CD4-positive, alpha-beta T cell (primary cell): ENCODE results near the gene GPX8. TPM values are rescaled to one million over a fixed set of nuclear protein-coding genes. Genes with fewer than 3 reads are reported as not detected.

Experiments
- ATAC-seq: fragments of 200-7000 bp; cut with Tn5 transposase; one replicate; pipeline ENCODE4 v1.10.0; 2022; ENCODE audit warnings: mild to moderate bottlenecking; ENCODE audit not compliant: poor library complexity
- CTCF ChIA-PET: fragments of 350-600 bp; sonication (Branson Sonifier 250); formaldehyde crosslinking; loops from one replicate; lab custom pipeline; 2021; ENCODE audit warnings: antibody characterized with exemption, inconsistent platforms; lab: Charles Lee
- POLR2A ChIA-PET: fragments of 350-600 bp; sonication (Branson Sonifier 250); formaldehyde crosslinking; loops from one replicate; lab custom pipeline; 2021; ENCODE audit warnings: antibody characterized with exemption, inconsistent platforms; lab: Charles Lee
- DNase-seq, 14 experiments: peaks; one replicate each; pipeline ENCODE4 v3.0.0-alpha.2; 2013 to 2020; ENCODE audit warnings: mixed read lengths in 2 of 14
- H3K27ac ChIP-seq, 2 donors: one replicate each; pipeline versions ENCODE4 v1.5.1 to v1.7.0; 2013; ENCODE audit warnings: low read length in 2 of 2, low read depth in 1 of 2, mild to moderate bottlenecking in 1 of 2
- H3K27me3 ChIP-seq, 2 experiments: 1 replicate in 1 of 2; 2 replicates in 1 of 2; pipeline versions ENCODE4 v1.6.1 to v1.7.0; 2013; ENCODE audit warnings: low read length in 2 of 2, control low read depth in 1 of 2, mild to moderate bottlenecking in 1 of 2, moderate library complexity in 1 of 2; ENCODE audit not compliant: insufficient read depth in 2 of 2, control insufficient read depth in 1 of 2
- H3K36me3 ChIP-seq: one replicate; pipeline ENCODE4 v1.6.1; 2013; ENCODE audit warnings: low read length, control low read depth; ENCODE audit not compliant: insufficient read depth
- H3K4me1 ChIP-seq: one replicate; pipeline ENCODE4 v1.6.1; 2013; ENCODE audit warnings: low read length, control low read depth; ENCODE audit not compliant: insufficient read depth
- H3K4me3 ChIP-seq: one replicate; pipeline ENCODE4 v1.5.1; 2013; ENCODE audit warnings: mild to moderate bottlenecking, low read length, moderate library complexity
- H3K9me3 ChIP-seq, 2 experiments: 1 replicate in 1 of 2; 2 replicates in 1 of 2; pipeline versions ENCODE4 v1.6.1 to v1.7.0; 2013; ENCODE audit warnings: low read length in 2 of 2, mild to moderate bottlenecking in 2 of 2, control low read depth in 1 of 2, moderate library complexity in 1 of 2; ENCODE audit not compliant: control insufficient read depth in 1 of 2, insufficient read depth in 1 of 2
- H3K27ac Mint-ChIP-seq: one replicate; pipeline ENCODE4 v1.8.0; 2020; ENCODE audit warnings: mixed read lengths
- H3K27me3 Mint-ChIP-seq: one replicate; pipeline ENCODE4 v1.8.0; 2021; ENCODE audit warnings: mixed read lengths
- H3K36me3 Mint-ChIP-seq: one replicate; pipeline ENCODE4 v1.8.0; 2021; ENCODE audit warnings: low read depth, mixed read lengths
- H3K4me1 Mint-ChIP-seq: one replicate; pipeline ENCODE4 v1.8.0; 2021; ENCODE audit warnings: low read depth, mixed read lengths
- H3K4me3 Mint-ChIP-seq: one replicate; pipeline ENCODE4 v1.8.0; 2020; ENCODE audit warnings: mild to moderate bottlenecking, mixed read lengths
- H3K9me3 Mint-ChIP-seq: one replicate; pipeline ENCODE4 v1.8.0; 2020; ENCODE audit warnings: mixed read lengths
- intact Hi-C, 2 experiments: fragments of 100-400 bp; cut with DNase I in 1 of 2; cut with micrococcal nuclease in 1 of 2; formaldehyde crosslinking; loops; one replicate each; pipeline versions ENCODE4 v1.15.1 to v1.9.0; 2023 to 2025; cut with DNase I, micrococcal nuclease
- total RNA-seq, 174 experiments: library from RNA in 2 of 174; stranded (reverse) in 2 of 174; gene quantifications; one replicate each; pipeline ENCODE4 v1.2.3 and lab custom pipeline; 2021 to 2026
- TF ChIP-seq, protein P1 (sequence below): fragments of 200-600 bp; IDR thresholded peaks from one replicate; pipeline ENCODE4 v1.8.0; 2022; ENCODE audit warnings: antibody characterized with exemption, mild to moderate bottlenecking

GPX8 gene
- total RNA-seq, 2 experiments from 2014 or later = not detected

DNA sequence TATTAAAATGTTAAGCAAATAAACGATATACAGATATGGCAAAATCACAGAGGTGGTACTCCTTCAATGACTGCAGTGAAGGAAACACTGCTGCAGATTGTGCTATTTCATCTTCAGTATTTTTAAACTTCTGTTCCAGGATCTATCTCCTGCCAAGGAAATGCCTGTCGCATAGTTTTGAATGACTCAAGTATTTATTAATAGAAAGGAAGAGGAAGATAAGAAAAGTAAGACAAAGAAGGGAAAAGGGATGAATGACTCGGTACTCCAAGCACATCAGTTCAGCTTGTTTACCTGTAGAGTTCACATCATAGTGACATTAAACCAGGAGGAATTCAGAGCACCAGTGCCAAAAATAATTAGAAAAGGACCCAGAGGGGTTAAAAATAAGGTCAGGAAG, 5.1 kb upstream of the GPX8 start:
- TF ChIP-seq, protein P1, sequence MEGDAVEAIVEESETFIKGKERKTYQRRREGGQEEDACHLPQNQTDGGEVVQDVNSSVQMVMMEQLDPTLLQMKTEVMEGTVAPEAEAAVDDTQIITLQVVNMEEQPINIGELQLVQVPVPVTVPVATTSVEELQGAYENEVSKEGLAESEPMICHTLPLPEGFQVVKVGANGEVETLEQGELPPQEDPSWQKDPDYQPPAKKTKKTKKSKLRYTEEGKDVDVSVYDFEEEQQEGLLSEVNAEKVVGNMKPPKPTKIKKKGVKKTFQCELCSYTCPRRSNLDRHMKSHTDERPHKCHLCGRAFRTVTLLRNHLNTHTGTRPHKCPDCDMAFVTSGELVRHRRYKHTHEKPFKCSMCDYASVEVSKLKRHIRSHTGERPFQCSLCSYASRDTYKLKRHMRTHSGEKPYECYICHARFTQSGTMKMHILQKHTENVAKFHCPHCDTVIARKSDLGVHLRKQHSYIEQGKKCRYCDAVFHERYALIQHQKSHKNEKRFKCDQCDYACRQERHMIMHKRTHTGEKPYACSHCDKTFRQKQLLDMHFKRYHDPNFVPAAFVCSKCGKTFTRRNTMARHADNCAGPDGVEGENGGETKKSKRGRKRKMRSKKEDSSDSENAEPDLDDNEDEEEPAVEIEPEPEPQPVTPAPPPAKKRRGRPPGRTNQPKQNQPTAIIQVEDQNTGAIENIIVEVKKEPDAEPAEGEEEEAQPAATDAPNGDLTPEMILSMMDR = no peak
- Histone ChIP-seq H3K4me3 (no peak overlapping the region), H3K27ac (no peak overlapping the region), H3K36me3 (no peaks in the 10 kb centered on the region), H3K27me3 (peaks cover 2 to 6% of the 10 kb centered on the region in 2 experiments), H3K4me1 (no peaks in the 10 kb centered on the region), H3K9me3 (peaks cover 0 to 4% of the 10 kb centered on the region in 2 experiments)
- H3K9me3 Mint-ChIP-seq = no peaks in the 10 kb centered on the region
- no peak for DNase-seq
- H3K27me3 Mint-ChIP-seq = peaks cover 43% of the 10 kb centered on the region
- CTCF ChIA-PET = no interaction called here
- H3K4me3 Mint-ChIP-seq = no peak overlapping the region
- no peaks in the 10 kb centered on the region for H3K4me1 Mint-ChIP-seq
- intact Hi-C loops = loop anchor here in 1 of 2 experiments (5.0 kb wide), 1 partner anchor 638 kb away; the partner anchor contains the start of gene SNX18
- no peak overlapping the region for H3K27ac Mint-ChIP-seq
- H3K36me3 Mint-ChIP-seq = no peaks in the 10 kb centered on the region
- ATAC-seq = no peak
- POLR2A ChIA-PET = no interaction called here

DNA sequence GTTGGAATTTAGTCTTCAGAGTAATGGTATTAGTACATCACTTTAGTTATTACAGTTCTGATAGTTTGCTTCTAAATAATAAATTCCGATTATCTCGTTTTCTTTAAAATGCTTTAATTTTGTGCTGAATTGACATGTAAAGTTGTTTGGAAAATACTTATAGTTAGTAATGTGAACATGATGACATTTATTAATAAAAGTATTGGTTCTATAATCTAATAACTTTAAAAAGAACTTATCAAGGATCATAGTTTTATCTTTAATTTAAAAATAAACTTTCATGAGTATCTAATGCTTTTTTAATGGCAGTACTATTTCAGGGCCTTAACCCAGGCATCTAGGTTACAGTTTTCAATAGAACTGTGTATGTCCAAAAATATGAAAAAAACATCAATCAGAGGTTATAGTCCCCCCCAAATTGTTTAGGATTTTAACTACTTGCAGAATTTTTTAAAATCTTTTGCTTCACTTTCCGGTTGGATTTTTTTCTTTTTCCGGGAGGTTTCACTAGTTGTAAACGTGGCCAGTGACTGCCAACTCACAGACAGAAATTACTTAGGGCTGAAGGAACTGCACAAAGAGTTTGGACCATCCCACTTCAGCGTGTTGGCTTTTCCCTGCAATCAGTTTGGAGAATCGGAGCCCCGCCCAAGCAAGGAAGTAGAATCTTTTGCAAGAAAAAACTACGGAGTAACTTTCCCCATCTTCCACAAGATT, 680 bp downstream of the GPX8 start:
- Histone ChIP-seq H3K4me1 (no peaks in the 10 kb centered on the region), H3K27me3 (peaks cover 4 to 25% of the 10 kb centered on the region in 2 experiments), H3K9me3 (peaks cover 0 to 1% of the 10 kb centered on the region in 2 experiments), H3K4me3 (no peak overlapping the region), H3K36me3 (no peaks in the 10 kb centered on the region), H3K27ac (no peak overlapping the region)
- TF ChIP-seq, protein P1 = no peak
- no peak overlapping the region for H3K4me3 Mint-ChIP-seq
- CTCF ChIA-PET = interaction anchor here (1.4 to 1.9 kb wide), 7 partner anchors 14 to 254 kb away, joined by 4 to 14 read pairs (median 7); no protein-coding TSS in a partner anchor
- peaks cover 49% of the 10 kb centered on the region for H3K27me3 Mint-ChIP-seq
- DNase-seq = no peak
- POLR2A ChIA-PET = interaction anchor here (1.1 to 1.3 kb wide), 4 partner anchors 216 to 643 kb away, joined by 4 to 11 read pairs (median 6); partner anchors contain the start of gene SNX18
- no peak for ATAC-seq
- H3K4me1 Mint-ChIP-seq = no peaks in the 10 kb centered on the region
- H3K36me3 Mint-ChIP-seq = no peaks in the 10 kb centered on the region
- H3K27ac Mint-ChIP-seq = no peak overlapping the region
- H3K9me3 Mint-ChIP-seq = no peaks in the 10 kb centered on the region
- intact Hi-C loops = no loop called here

- Mint-ChIP-seq H3K27ac (no peak overlapping the region), H3K4me3 (no peak overlapping the region)
Observed at GRCh38 chr5:55162666-55163065, 2.7 kb downstream of the GPX8 start.

More at GRCh38 chr5:55162666-55163065, 2.7 kb downstream of the GPX8 start:
- peaks cover 14 to 40% of the 10 kb centered on the region in 2 experiments for H3K27me3 ChIP-seq
- intact Hi-C loops = no loop called here
- TF ChIP-seq, protein P1 = no peak
- CTCF ChIA-PET = interaction anchor here (0.7 to 1.6 kb wide), 3 partner anchors 16 to 257 kb away, joined by 3 to 6 read pairs (median 4); no protein-coding TSS in a partner anchor
- no peak for DNase-seq
- ATAC-seq = no peak
- no peaks in the 10 kb centered on the region for H3K9me3 ChIP-seq
- no peaks in the 10 kb centered on the region for H3K4me1 ChIP-seq
- peaks cover 63% of the 10 kb centered on the region for H3K27me3 Mint-ChIP-seq
- POLR2A ChIA-PET = no interaction called here
- no peaks in the 10 kb centered on the region for H3K9me3 Mint-ChIP-seq
- H3K4me1 Mint-ChIP-seq = no peaks in the 10 kb centered on the region
- no peak overlapping the region for H3K4me3 ChIP-seq
- H3K36me3 ChIP-seq = no peaks in the 10 kb centered on the region
- no peak overlapping the region for H3K27ac ChIP-seq
- no peaks in the 10 kb centered on the region for H3K36me3 Mint-ChIP-seq
